ENCODE results near the gene CELF5.
"Not testable (repeated sequence)": the region's sequence is repeated elsewhere in the genome, so short reads cannot be mapped to it uniquely, and the experiment has no call there.

CELF5 gene

GRCh38 chr19:3294080-3294850, 69.8 kb downstream of the CELF5 start:
- DNase-seq (ENCODE audit: low spot score), result no peak
- no peak for TF ChIP-seq CTCF (IDR thresholded peaks at IDR 0.05; ENCODE audit: extremely low read depth, missing control alignments)

GRCh38 chr19:3295581-3295980, 71.1 kb downstream of the CELF5 start:
- DNase-seq (ENCODE audit: low spot score), result no peak
- no peak for TF ChIP-seq CTCF (IDR thresholded peaks at IDR 0.05; ENCODE audit: extremely low read depth, missing control alignments)

GRCh38 chr19:3296034-3296433, 71.6 kb downstream of the CELF5 start:
- no peak for TF ChIP-seq CTCF (IDR thresholded peaks at IDR 0.05; ENCODE audit: extremely low read depth, missing control alignments)
- DNase-seq (ENCODE audit: low spot score), result no peak

- TF ChIP-seq CTCF (IDR thresholded peaks at IDR 0.05; ENCODE audit: extremely low read depth, missing control alignments), result no peak
- DNase-seq (ENCODE audit: low spot score), result no peak
These were observed 72.0 kb downstream of the CELF5 start for GRCh38 chr19:3296446-3296845.

- DNase-seq (ENCODE audit: low spot score), result no peak
- TF ChIP-seq CTCF (IDR thresholded peaks at IDR 0.05; ENCODE audit: extremely low read depth, missing control alignments), result no peak
These were observed 74.5 kb downstream of the CELF5 start for GRCh38 chr19:3298853-3299449.

GRCh38 chr19:3300566-3300965, 76.1 kb downstream of the CELF5 start:
- DNase-seq (ENCODE audit: low spot score), result not testable (repeated sequence)

GRCh38 chr19:3302755-3303154, 78.3 kb downstream of the CELF5 start:
- DNase-seq (ENCODE audit: low spot score), result no peak
- TF ChIP-seq CTCF (IDR thresholded peaks at IDR 0.05; ENCODE audit: extremely low read depth, missing control alignments), result no peak

Data from GM20000 (cell line).